ENCODE measurements around the gene SMIM28. TPM values are rescaled to one million over a fixed set of nuclear protein-coding genes. Genes with fewer than 3 reads are reported as not detected.
"Not testable (repeated sequence)": the region's sequence is repeated elsewhere in the genome, so short reads cannot be mapped to it uniquely, and the experiment has no call there.

The SMIM28 gene
- total and polyA plus RNA-seq, 8 donors = not detected

DNA sequence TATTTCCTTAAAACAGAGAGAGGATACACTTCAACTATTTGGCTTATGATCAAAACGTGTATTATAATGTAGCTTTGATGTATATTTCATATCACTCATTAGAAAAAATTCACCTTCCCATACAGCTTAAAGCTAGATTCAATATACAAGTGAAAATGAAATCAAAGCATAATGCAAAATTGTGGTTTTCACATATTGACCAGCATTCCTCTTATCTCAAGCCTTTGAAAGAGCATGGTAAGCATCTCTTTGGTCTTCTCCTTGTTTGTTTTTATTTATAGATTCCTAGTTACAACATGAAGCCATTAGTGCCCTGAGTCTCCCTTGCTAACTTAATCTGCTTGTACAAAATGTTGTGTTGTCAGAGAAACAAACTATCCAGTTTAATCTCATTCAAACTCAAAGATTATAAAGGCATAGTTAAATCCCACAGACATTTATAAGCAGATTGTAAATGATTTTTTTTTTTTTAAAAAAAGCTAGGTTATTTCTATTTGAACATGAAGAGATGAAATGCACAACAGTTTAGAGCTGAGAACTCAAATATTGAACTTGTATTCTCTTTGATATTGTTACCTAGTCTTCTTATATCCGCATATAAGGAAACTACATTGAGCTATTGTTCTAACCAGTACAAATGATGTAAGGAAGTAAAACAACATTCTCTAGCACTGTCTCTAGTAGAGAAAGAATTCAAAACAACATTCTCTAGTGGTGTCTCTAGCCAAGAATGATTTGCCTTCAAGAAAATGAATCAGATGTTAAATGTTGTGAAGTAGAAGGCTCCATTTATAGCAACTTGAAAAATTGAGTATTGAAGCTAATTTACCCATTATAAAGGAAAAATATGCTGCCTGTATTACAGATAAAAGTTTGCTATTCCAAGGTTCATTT lies 31.2 kb upstream of the SMIM28 start:
- no peak for DNase-seq
- no peak for TF ChIP-seq EP300 (IDR thresholded peaks at IDR 0.05)
- TF ChIP-seq, protein P1, sequence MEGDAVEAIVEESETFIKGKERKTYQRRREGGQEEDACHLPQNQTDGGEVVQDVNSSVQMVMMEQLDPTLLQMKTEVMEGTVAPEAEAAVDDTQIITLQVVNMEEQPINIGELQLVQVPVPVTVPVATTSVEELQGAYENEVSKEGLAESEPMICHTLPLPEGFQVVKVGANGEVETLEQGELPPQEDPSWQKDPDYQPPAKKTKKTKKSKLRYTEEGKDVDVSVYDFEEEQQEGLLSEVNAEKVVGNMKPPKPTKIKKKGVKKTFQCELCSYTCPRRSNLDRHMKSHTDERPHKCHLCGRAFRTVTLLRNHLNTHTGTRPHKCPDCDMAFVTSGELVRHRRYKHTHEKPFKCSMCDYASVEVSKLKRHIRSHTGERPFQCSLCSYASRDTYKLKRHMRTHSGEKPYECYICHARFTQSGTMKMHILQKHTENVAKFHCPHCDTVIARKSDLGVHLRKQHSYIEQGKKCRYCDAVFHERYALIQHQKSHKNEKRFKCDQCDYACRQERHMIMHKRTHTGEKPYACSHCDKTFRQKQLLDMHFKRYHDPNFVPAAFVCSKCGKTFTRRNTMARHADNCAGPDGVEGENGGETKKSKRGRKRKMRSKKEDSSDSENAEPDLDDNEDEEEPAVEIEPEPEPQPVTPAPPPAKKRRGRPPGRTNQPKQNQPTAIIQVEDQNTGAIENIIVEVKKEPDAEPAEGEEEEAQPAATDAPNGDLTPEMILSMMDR (IDR thresholded peaks at IDR 0.05) = no peak
- no peak for TF ChIP-seq POLR2AphosphoS5 (IDR thresholded peaks at IDR 0.05)
- TF ChIP-seq POLR2A (IDR thresholded peaks at IDR 0.05) = no peak
- Histone ChIP-seq H3K4me3 (no peak overlapping the region), H3K27me3 (no peaks in the 10 kb centered on the region), H3K36me3 (no peaks in the 10 kb centered on the region), H3K9me3 (no peaks in the 10 kb centered on the region), H3K4me1 (peaks cover 0 to 10% (median 3%) of the 10 kb centered on the region in 4 donors), H3K27ac (no peak overlapping the region)
- intact Hi-C loops (cut with DNase I; ENCODE audit: low total_unique reads) = no loop called here
- WGBS, 5 donors = 34 to 47% (median 46%) methylated on average over 2 of the region's 2 CpGs

DNA sequence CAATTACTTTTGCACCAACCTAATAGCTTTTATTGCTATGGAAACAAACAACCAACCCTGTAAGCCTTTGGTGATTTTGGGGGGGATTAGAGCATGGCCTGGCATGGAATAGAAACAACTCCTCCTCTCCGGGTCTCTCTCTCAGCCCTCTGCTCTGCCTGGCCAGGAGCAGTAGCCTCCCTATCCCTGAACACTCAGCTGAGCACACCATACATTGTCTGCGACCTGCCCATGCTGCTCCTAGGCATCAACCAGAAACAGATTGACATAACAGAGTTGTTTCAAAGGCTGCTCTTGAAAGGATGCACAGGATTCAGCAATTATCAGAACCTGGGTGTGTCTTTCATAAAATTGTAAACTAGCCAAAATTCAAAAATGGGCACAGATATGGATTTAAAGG lies 29.8 kb upstream of the SMIM28 start:
- peaks cover 0 to 10% (median 3%) of the 10 kb centered on the region in 4 donors for H3K4me1 ChIP-seq
- no peaks in the 10 kb centered on the region for H3K36me3 ChIP-seq
- intact Hi-C loops (cut with DNase I; ENCODE audit: low total_unique reads) = no loop called here
- no peak overlapping the region for H3K4me3 ChIP-seq
- DNase-seq = no peak
- H3K9me3 ChIP-seq = no peaks in the 10 kb centered on the region
- H3K27ac ChIP-seq = no peak overlapping the region
- H3K27me3 ChIP-seq = no peaks in the 10 kb centered on the region
- WGBS, 5 donors = 56 to 79% (median 76%) methylated on average over 2 of the region's 2 CpGs
- TF ChIP-seq, protein P1 (IDR thresholded peaks at IDR 0.05) = no peak
- TF ChIP-seq POLR2A (IDR thresholded peaks at IDR 0.05) (no peak), POLR2AphosphoS5 (IDR thresholded peaks at IDR 0.05) (no peak), EP300 (IDR thresholded peaks at IDR 0.05) (no peak)

DNA sequence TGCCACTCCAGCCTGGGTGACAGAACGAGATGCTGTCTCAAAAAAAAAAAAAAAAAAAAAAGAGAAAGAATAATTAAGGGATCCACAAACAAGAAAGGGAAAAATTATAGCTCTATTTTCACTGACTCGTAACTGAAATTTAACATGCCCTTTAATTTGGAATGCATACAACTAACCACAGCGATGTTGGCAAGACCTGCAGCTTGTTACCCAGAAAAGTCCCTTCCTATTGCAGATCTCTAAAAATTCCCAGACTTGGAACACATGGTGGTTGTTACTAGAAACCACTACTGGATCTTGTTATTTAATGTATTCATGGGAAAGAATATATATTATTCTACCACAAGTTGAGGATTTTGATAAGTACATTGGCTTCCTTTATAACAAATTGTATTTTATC lies 27.8 kb upstream of the SMIM28 start:
- TF ChIP-seq EP300 (IDR thresholded peaks at IDR 0.05) = no peak
- no peak for TF ChIP-seq POLR2A (IDR thresholded peaks at IDR 0.05)
- TF ChIP-seq POLR2AphosphoS5 (IDR thresholded peaks at IDR 0.05) = no peak
- TF ChIP-seq, protein P1 (IDR thresholded peaks at IDR 0.05) = no peak
- H3K36me3 ChIP-seq = no peaks in the 10 kb centered on the region
- no peak overlapping the region for H3K4me3 ChIP-seq
- no peaks in the 10 kb centered on the region for H3K27me3 ChIP-seq
- peaks cover 0 to 10% (median 3%) of the 10 kb centered on the region in 4 donors for H3K4me1 ChIP-seq
- no peaks in the 10 kb centered on the region for H3K9me3 ChIP-seq
- no peak for DNase-seq
- H3K27ac ChIP-seq = no peak overlapping the region
- intact Hi-C loops (cut with DNase I; ENCODE audit: low total_unique reads) = no loop called here
- 56 to 84% (median 67%) methylated on average over 3 of the region's 3 CpGs for WGBS, 5 donors

GRCh38 chr6:138357928-138358327 lies 19.8 kb upstream of the SMIM28 start:
- no peaks in the 10 kb centered on the region for H3K9me3 ChIP-seq

GRCh38 chr6:138368684-138369083 lies 9.0 kb upstream of the SMIM28 start:
- not testable (repeated sequence) for DNase-seq

More at GRCh38 chr6:138357928-138358327, 19.8 kb upstream of the SMIM28 start:
- no peaks in the 10 kb centered on the region for H3K4me1 ChIP-seq
- DNase-seq = no peak
- 87 to 97% (median 90%) methylated on average over 1 of the region's 1 CpG for WGBS, 5 donors
- no peak overlapping the region for H3K27ac ChIP-seq
- no peak for TF ChIP-seq POLR2AphosphoS5 (IDR thresholded peaks at IDR 0.05)
- TF ChIP-seq, protein P1 (IDR thresholded peaks at IDR 0.05) = no peak
- TF ChIP-seq POLR2A (IDR thresholded peaks at IDR 0.05) = no peak
- TF ChIP-seq EP300 (IDR thresholded peaks at IDR 0.05) = no peak
- no peak overlapping the region for H3K4me3 ChIP-seq
- no peaks in the 10 kb centered on the region for H3K27me3 ChIP-seq
- no peaks in the 10 kb centered on the region for H3K36me3 ChIP-seq
- intact Hi-C loops (cut with DNase I; ENCODE audit: low total_unique reads) = no loop called here

More at GRCh38 chr6:138368684-138369083, 9.0 kb upstream of the SMIM28 start:
- H3K9me3 ChIP-seq; H3K27ac ChIP-seq; H3K27me3 ChIP-seq; H3K4me3 ChIP-seq; intact Hi-C loops (cut with DNase I; ENCODE audit: low total_unique reads); H3K36me3 ChIP-seq: not testable (repeated sequence)
- H3K4me1 ChIP-seq = peaks cover 0 to 13% (median 0%) of the 10 kb centered on the region in 4 donors
- WGBS, 5 donors = 87 to 95% (median 94%) methylated on average over 8 of the region's 8 CpGs

All from stomach (tissue), 9 donors.